ENCODE measurements around the gene FFAR3. TPM values are rescaled to one million over a fixed set of nuclear protein-coding genes. Genes with fewer than 3 reads are reported as not detected.

The FFAR3 gene
- total and polyA plus RNA-seq, 2 of the 13 experiments (the other 11 are each of a cell fraction or from before 2014, with no cell fraction given): not detected

GRCh38 chr19:35395382-35396199 lies 37.3 kb downstream of the FFAR3 start (continued):
- TF ChIP-seq ZNF260 (CRISPR knock-in tag; IDR thresholded peaks at IDR 0.05; ENCODE audit: borderline replicate concordance, low read depth) (no peak), CHCHD3 (CRISPR knock-in tag; IDR thresholded peaks at IDR 0.05) (no peak), SRSF4 (IDR thresholded peaks at IDR 0.05; ENCODE audit: low read depth, low read length, poor library complexity, severe bottlenecking) (no peak), TOE1 (CRISPR knock-in tag; IDR thresholded peaks at IDR 0.05) (no peak), ZBTB21 (CRISPR knock-in tag; IDR thresholded peaks at IDR 0.05) (no peak), ZSCAN31 (CRISPR knock-in tag; IDR thresholded peaks at IDR 0.05; ENCODE audit: low read depth) (no peak), ZNF607 (CRISPR knock-in tag; IDR thresholded peaks at IDR 0.05; ENCODE audit: borderline replicate concordance) (no peak), ATRX (CRISPR knock-in tag; IDR thresholded peaks at IDR 0.05; ENCODE audit: borderline replicate concordance) (no peak), ZNF776 (CRISPR knock-in tag; IDR thresholded peaks at IDR 0.05) (no peak), ZNF710 (CRISPR knock-in tag; IDR thresholded peaks at IDR 0.05; ENCODE audit: borderline replicate concordance) (no peak), HOXA9 (CRISPR knock-in tag; IDR thresholded peaks at IDR 0.05; ENCODE audit: borderline replicate concordance) (no peak), STAG1 (CRISPR knock-in tag; IDR thresholded peaks at IDR 0.05) (no peak; the same call in 1 of the 2 replicates), ZZZ3 (CRISPR knock-in tag; IDR thresholded peaks at IDR 0.05; ENCODE audit: borderline replicate concordance) (no peak), MAZ (IDR thresholded peaks at IDR 0.05; ENCODE audit: borderline replicate concordance, low read depth, low read length) (no peak), MAZ (CRISPR knock-in tag; IDR thresholded peaks at IDR 0.05; ENCODE audit: low read depth) (no peak), ZBTB20 (CRISPR knock-in tag; IDR thresholded peaks at IDR 0.05; ENCODE audit: borderline replicate concordance, low read depth) (no peak), ZBTB8A (CRISPR knock-in tag; IDR thresholded peaks at IDR 0.05; ENCODE audit: borderline replicate concordance, low read depth) (no peak), ZNF841 (CRISPR knock-in tag; IDR thresholded peaks at IDR 0.05; ENCODE audit: borderline replicate concordance) (no peak), ZNF12 (CRISPR knock-in tag; IDR thresholded peaks at IDR 0.05) (no peak), ZNF20 (CRISPR knock-in tag; IDR thresholded peaks at IDR 0.05) (no peak), CTCF (CRISPR knock-in tag; IDR thresholded peaks at IDR 0.05) (peak; percentile 24; the same call in 1 of the 2 replicates), SOX5 (CRISPR knock-in tag; IDR thresholded peaks at IDR 0.05; ENCODE audit: borderline replicate concordance) (peak; percentile 42; the same call in 1 of the 2 replicates), DNMT1 (CRISPR knock-in tag; IDR thresholded peaks at IDR 0.05) (no peak), ZNF24 (IDR thresholded peaks at IDR 0.05) (no peak), FOXA3 (CRISPR knock-in tag; IDR thresholded peaks at IDR 0.05) (peak; percentile 58), ZC3H4 (CRISPR knock-in tag; IDR thresholded peaks at IDR 0.05; ENCODE audit: borderline replicate concordance) (no peak), ZNF235 (CRISPR knock-in tag; IDR thresholded peaks at IDR 0.05; ENCODE audit: borderline replicate concordance) (no peak), NBN (conservative IDR thresholded peaks at IDR 0.05) (no peak)
